ENCODE measurements around the gene MSANTD2.

MSANTD2 gene

DNA sequence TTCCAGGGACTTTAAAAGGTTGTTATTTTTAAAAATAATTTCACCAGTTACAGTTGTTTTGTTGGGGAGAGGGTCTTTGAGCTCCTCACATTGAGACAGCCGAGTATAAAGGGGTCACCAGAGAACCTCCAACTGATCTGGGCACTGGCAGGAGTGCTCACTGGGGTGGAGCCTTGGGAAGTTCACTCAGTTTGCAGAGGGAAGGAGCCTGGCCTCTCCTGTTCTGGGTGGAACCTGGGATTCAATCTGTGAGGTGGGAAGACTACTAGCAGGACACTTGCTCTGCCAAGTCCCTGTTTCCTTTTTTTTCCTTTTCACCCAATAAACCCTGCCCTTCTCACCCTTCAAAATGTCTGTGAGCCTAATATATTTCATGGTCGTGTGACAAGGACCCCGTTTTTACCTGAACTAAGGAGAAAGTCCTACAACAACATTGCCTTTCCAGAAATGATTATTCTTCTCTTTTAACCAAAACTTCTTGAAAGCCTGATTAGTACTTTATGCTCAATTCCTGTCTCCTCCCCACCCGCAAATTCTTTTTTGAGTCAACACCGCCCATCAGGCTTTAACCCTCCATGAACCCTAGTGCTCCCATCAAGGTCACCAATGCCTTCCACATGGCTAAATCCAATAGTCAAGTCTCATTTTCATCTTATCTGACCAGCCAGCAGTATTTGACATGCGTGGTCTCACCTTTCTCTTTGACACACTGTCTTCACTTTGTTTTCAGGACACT lies 22.0 kb upstream of the MSANTD2 start:
- DNase-seq: no peak

GRCh38 chr11:124817036-124817435 lies 16.8 kb upstream of the MSANTD2 start:
- no peak for DNase-seq

GRCh38 chr11:124814739-124815138 lies 14.5 kb upstream of the MSANTD2 start:
- DNase-seq: no peak

GRCh38 chr11:124812876-124813275 lies 12.7 kb upstream of the MSANTD2 start:
- DNase-seq: no peak

DNA sequence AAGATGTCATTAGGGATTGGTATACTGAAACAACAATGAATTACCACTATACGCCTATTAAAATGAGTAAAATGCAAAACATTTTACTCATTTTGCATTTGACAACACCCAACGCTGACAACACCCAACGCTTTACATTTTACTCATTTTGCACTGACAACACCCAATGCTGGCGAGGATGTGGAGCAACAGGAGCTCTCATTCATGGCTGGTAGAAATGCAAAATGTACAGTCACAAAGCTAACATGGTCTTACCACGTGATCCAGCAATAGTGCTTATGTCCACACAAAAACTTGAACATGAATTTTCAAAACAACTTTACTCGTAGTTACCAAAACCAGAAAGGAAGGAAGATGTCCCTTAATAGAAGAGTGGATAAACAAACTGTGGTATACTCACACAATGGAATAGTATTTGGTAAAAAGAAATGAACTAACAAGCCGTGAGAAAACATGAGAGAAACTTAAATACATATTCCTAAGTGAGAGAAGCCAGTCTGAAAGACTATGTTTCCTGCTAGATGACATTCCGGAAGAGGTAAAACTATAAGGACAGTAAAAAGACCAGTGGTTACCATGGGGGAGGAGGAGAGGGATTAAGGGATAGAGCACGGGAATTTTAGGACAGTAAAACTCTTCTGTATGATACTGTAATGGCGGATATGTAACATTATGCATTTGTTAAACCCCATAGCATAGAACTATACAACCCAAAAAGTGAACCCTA lies 11.4 kb upstream of the MSANTD2 start:
- DNase-seq: no peak

GRCh38 chr11:124807660-124808270 lies 7.6 kb upstream of the MSANTD2 start:
- no peak for DNase-seq

GRCh38 chr11:124807201-124807600 lies 7.0 kb upstream of the MSANTD2 start:
- no peak for DNase-seq

GRCh38 chr11:124804884-124805283 lies 4.7 kb upstream of the MSANTD2 start:
- DNase-seq: no peak

GRCh38 chr11:124801636-124802312 lies 1.6 kb upstream of the MSANTD2 start:
- no peak for DNase-seq

DNA sequence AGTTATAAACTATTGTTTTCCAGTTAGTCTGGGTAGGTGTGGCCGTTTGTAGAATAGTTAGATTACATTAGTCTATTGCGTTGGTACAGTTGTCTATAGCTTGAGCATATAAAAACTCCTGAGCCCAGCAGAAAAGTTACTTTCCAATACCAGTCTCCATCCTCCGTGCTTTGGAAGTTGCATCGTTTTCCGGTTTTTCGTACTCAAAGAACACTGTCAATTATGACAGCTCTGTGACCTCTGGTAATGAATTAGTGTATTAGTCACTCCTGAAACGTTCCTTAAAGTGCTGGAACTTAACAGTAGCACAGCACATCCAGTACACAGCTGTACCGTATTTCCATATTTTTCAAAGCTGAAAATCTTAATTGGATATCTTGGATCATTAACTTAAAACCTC lies 808 bp upstream of the MSANTD2 start:
- no peak for DNase-seq

GRCh38 chr11:124799348-124800225 lies 619 bp downstream of the MSANTD2 start:
- peak; percentile 82 for DNase-seq

GRCh38 chr11:124798991-124799347 lies 1.2 kb downstream of the MSANTD2 start:
- no peak for DNase-seq

DNA sequence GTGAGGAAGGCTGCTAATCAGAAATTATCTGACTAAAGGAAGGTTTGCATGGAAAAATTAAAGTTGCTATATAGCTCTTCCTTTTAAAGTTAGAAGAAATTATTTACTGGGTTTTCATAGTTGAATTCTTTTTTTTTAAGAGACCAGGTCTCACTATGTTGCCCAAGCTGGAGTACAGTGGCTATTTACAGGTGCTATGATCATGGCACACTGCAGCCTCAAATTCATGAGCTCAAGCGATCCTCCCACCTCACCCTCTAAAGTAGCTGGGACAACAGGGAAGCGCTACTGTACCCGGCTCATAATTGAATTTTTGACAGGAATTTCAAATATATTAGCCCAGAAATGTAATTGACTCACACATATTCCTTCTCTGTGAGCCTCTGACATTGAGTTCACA lies 3.9 kb downstream of the MSANTD2 start:
- no peak for DNase-seq

GRCh38 chr11:124793466-124794278 lies 6.5 kb downstream of the MSANTD2 start:
- no peak for DNase-seq

- no peak for DNase-seq
Measured at GRCh38 chr11:124791626-124792341, 8.4 kb downstream of the MSANTD2 start.

DNA sequence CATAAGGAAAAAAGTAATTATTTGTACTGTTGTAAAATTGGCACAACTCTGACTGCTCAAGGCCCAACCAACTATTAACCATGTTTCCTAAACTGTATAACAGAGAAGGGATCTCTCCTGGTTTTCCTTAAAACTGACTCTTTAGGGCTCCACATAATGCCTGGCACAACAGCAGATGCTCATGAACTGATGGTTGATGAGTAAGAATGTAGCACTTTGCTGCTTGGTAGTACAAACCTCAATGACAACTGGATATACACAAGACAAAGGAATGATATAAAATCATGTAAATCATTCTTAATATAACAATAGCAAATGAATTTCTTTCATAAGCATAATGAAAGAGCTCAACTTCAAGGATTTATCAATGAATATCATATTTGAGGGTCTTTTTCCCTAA lies 11.7 kb downstream of the MSANTD2 start:
- DNase-seq: no peak

- DNase-seq: no peak
Measured at GRCh38 chr11:124784051-124784450, 16.2 kb downstream of the MSANTD2 start.

- DNase-seq: no peak
Measured at GRCh38 chr11:124783002-124783401, 17.2 kb downstream of the MSANTD2 start.

DNA sequence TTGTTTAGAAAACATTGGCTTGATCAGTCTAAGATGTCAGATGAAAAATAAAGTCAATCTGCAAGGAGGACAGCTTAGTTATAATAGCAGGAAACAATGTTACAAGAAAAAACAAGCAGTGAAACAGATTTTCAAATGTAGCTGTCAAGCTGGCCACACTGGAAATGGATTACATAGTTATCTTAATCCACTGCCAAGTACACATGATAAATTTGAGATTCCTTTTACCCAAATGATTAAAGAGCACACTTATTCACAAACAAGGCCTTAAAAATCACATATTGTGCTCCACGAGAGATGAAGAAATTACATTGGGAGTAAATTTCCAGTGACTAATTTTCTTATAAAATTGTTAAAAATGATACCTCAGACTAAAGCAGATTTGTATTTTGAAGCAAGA lies 20.6 kb downstream of the MSANTD2 start:
- no peak for DNase-seq

- no peak for DNase-seq
Measured at GRCh38 chr11:124778281-124778680, 21.9 kb downstream of the MSANTD2 start.

Measured in right kidney (tissue), 1 donor.